ENCODE data around the gene RYR1. TPM values are rescaled to one million over a fixed set of nuclear protein-coding genes. Genes with fewer than 3 reads are reported as not detected.

Gene RYR1
- total RNA-seq, 2 donors from 2014 or later: 0.76 to 1.7 TPM

Other genes starting within 250 kb of the RYR1 start
- gene DPF1, start 209.5 kb upstream of the RYR1 start, total RNA-seq: not detected
- gene PPP1R14A, start 177.3 kb upstream of the RYR1 start, total RNA-seq: 10 to 100 TPM in 1 of 2 donors, 1 to 10 TPM in 1; 7.1 to 38.3 TPM
- 100 to 1,000 TPM; 852 to 964 TPM for gene SPINT2, start 169.1 kb upstream of the RYR1 start, total RNA-seq
- gene C19orf33, start 129.4 kb upstream of the RYR1 start, total RNA-seq: 100 to 1,000 TPM; 276 to 333 TPM
- 10 to 100 TPM; 24.1 to 27.6 TPM for gene YIF1B, start 117.7 kb upstream of the RYR1 start, total RNA-seq
- gene KCNK6, start 113.8 kb upstream of the RYR1 start, total RNA-seq: 10 to 100 TPM; 27.2 to 32.7 TPM
- 1 to 10 TPM; 6.7 to 8.5 TPM for gene CATSPERG, start 97.9 kb upstream of the RYR1 start, total RNA-seq
- gene PSMD8, start 59.1 kb upstream of the RYR1 start, total RNA-seq: 100 to 1,000 TPM; 129 to 136 TPM
- gene GGN, start 45.7 kb upstream of the RYR1 start, total RNA-seq: under 1 TPM in 1 of 2 donors, not detected in 1; 0.37 TPM
- gene SPRED3, start 45.0 kb upstream of the RYR1 start, total RNA-seq: 1 to 10 TPM in 1 of 2 donors, under 1 TPM in 1; 0.28 to 1.6 TPM
- gene FAM98C, start 30.6 kb upstream of the RYR1 start, total RNA-seq: 10 to 100 TPM; 33.2 to 37.4 TPM
- 1 to 10 TPM in 1 of 2 donors, under 1 TPM in 1; 0.49 to 1.8 TPM for gene RASGRP4, start 7.5 kb upstream of the RYR1 start, total RNA-seq
- gene MAP4K1, start 184.3 kb downstream of the RYR1 start, total RNA-seq: 1 to 10 TPM; 2.9 to 6.6 TPM
- gene EIF3K, start 185.5 kb downstream of the RYR1 start, total RNA-seq: 100 to 1,000 TPM; 343 to 430 TPM
- 1,000 to 10,000 TPM in 1 of 2 donors, 100 to 1,000 TPM in 1; 971 to 1,150 TPM for gene ACTN4, start 214.0 kb downstream of the RYR1 start, total RNA-seq

Data from left colon (tissue), 2 donors.